ENCODE data around the gene CCDC40. TPM values are rescaled to one million over a fixed set of nuclear protein-coding genes. Genes with fewer than 3 reads are reported as not detected.
A peak's percentile ranks its signal among the peaks of the same experiment; 100 is the strongest.

The CCDC40 gene
- total and polyA plus RNA-seq, 9 of the 15 experiments (the other 6 are each of a cell fraction or from before 2014, with no cell fraction given) = 0.07 to 0.33 TPM; not detected in 7

DNA sequence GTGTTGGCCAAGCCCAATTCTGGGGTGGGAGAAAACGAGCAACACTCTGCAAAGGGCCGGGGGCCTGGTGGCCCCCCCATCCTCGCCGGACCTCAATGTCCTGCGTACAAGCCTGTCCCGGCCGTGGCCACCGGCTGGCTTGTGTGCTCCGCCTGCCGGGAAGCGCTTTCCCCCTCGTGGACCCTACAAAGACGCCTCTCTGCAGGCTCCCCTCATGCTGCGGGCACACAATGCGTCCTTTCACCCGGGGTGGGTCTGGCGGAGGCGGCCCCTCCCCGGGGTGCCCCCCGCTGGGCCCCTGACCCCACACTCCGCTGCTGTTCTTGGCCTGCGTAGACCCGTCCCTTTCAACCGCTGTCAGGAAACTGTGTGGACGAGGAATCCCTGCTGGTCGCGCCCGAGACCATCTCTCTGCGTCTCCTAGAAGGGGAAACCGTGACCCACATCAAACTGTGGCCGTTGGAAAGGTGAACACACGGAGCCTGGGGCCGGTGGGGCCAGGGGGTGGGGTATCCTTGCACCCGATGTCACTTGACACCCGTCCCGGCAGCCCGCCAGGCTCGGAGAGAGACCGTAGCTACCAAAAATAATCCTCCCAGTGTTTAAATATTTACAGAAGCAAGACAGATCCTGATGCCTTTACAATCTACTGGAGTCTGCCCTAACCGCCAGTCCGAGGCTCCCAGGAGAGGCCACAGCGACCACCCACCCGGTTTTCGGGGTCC lies 44.4 kb upstream of the CCDC40 start (continued):
- TF ChIP-seq NELFE (IDR thresholded peaks at IDR 0.05; ENCODE audit: insufficient read depth, insufficient read length) = no peak
- no peak for TF ChIP-seq PCBP2 (IDR thresholded peaks at IDR 0.05; ENCODE audit: low read depth, low read length, poor library complexity, severe bottlenecking)
- no peak for TF ChIP-seq ZNF263 (CRISPR knock-in tag; IDR thresholded peaks at IDR 0.05; ENCODE audit: borderline replicate concordance)
- no peak for TF ChIP-seq PREB (CRISPR knock-in tag; IDR thresholded peaks at IDR 0.05)
- peak; percentile 35; the same call in 1 of the 2 replicates for TF ChIP-seq POLR2G (IDR thresholded peaks at IDR 0.05; ENCODE audit: low read depth, low read length)
- TF ChIP-seq, protein P1, sequence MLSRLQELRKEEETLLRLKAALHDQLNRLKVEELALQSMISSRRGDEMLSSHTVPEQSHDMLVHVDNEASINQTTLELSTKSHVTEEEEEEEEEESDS (CRISPR knock-in tag; IDR thresholded peaks at IDR 0.05) = no peak
- no peak for TF ChIP-seq CBX8 (IDR thresholded peaks at IDR 0.05; ENCODE audit: borderline replicate concordance, extremely low read depth, low read depth, low read length, poor library complexity, severe bottlenecking)
- TF ChIP-seq HNRNPL (IDR thresholded peaks at IDR 0.05; ENCODE audit: low read depth, low read length) = no peak
- TF ChIP-seq, protein P2, sequence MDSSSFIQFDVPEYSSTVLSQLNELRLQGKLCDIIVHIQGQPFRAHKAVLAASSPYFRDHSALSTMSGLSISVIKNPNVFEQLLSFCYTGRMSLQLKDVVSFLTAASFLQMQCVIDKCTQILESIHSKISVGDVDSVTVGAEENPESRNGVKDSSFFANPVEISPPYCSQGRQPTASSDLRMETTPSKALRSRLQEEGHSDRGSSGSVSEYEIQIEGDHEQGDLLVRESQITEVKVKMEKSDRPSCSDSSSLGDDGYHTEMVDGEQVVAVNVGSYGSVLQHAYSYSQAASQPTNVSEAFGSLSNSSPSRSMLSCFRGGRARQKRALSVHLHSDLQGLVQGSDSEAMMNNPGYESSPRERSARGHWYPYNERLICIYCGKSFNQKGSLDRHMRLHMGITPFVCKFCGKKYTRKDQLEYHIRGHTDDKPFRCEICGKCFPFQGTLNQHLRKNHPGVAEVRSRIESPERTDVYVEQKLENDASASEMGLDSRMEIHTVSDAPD (CRISPR knock-in tag; IDR thresholded peaks at IDR 0.05) = no peak
- TF ChIP-seq NFE2 (IDR thresholded peaks at IDR 0.05; ENCODE audit: low read depth) = no peak

Measured in K562 (cell line).